HG03575 (cell line): ENCODE data around the gene SOCS1.

Experiments
- ATAC-seq: cut with Tn5 transposase; IDR thresholded peaks from one replicate; pipeline ENCODE4 v1.9.1; 2021; ENCODE audit not compliant: unreplicated experiment, insufficient number of reproducible peaks, low FRiP score; ENCODE audit errors: extremely low read depth

The SOCS1 gene

GRCh38 chr16:11250786-11251524 is 5.0 kb downstream of the SOCS1 start:
- ATAC-seq: no peak

DNA sequence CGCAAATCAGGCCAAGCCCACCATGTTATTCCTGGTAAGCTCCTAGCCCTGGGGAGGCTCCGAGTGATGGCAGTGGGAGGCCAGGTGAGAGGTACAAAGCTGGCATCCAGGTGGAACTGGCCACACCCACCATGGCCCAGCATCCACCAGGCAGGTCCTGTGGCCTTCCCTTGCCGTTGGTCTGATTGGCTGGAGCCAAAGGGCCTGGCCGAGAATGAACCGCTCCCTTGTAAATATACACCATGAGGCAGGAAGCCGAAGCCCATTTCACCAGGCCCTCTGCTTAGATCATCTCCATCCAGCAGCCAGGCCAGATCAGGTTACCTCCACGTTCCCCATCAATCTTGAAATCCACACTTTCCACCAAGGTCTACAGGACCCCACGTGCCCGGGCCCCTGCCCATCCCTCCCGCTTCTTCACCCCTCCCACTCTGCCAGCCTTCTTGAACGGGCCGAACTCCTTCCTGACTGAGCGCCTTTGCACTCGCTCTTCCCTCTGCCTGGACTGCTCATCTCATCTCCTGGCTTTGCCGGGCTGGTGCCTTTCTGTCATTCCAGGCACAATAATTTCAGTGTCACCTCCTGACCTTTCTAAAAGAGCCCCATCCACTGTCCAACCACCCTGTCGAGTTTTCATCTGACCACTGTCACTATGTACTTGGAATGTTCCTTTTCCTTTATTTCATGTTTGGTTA is 5.8 kb downstream of the SOCS1 start:
- ATAC-seq: no peak

DNA sequence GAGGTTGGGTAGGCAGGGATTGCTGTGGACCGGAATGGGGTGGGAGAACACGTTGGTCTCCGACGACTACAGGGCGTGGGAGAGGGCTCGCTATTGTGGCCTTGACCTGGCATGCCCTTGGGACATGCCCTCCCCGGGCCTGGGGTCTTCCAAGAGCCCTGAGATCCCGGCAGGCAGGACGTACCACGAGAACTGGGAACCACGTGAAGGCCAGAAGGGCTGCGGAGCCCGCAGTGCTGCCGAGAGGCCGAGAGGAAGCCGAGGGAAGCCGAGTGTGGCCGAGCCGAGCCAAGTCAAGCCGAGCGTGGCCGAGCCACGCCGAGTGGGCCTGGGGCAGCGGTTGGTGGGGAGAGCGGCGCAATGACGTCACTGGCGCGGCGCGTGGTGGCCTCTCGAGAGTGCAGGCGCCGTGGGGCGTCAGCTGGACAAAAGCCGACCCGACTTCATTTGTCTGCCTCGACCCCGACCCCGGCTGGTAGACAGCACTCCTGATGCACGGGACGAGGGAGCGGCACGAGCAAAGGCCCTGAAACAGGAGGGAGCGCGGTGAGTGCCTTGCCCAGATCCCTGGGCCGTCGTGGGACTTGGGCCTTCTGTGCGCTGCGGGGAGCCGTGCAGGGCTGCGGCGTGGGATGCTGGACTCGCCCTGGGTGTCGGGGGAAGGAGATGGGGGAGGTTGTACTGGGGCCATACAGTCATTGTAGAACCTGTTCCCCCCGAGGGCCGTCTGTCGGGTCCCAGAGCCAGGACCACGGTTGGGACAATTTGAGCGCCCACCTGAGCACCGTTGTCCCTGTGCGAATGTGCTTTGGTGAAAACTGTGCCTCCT is 6.6 kb downstream of the SOCS1 start:
- ATAC-seq: no peak

DNA sequence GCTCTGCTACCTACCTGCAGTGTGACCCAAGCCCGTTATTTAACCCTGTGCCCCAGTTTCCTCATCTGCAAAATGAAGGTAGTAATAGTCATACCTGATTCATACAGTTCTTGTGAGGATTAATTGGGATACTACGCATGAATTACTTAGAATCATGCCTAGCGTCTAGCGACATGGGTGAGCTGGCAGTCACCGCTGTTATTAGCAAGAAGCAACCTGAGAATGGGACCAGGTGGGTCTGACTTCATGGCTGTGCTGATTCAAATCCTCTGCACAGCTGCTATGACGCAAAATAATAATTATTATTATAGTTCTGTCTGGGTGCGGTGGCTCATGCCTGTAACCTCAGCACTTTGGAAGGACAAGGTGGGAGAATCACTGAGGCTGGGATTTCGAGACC is 7.9 kb downstream of the SOCS1 start:
- no peak for ATAC-seq

- ATAC-seq: no peak
Observed at GRCh38 chr16:11245988-11246387, 10.0 kb downstream of the SOCS1 start.

GRCh38 chr16:11245222-11245737 is 10.7 kb downstream of the SOCS1 start:
- ATAC-seq: no peak

GRCh38 chr16:11242658-11243057 is 13.3 kb downstream of the SOCS1 start:
- no peak for ATAC-seq

DNA sequence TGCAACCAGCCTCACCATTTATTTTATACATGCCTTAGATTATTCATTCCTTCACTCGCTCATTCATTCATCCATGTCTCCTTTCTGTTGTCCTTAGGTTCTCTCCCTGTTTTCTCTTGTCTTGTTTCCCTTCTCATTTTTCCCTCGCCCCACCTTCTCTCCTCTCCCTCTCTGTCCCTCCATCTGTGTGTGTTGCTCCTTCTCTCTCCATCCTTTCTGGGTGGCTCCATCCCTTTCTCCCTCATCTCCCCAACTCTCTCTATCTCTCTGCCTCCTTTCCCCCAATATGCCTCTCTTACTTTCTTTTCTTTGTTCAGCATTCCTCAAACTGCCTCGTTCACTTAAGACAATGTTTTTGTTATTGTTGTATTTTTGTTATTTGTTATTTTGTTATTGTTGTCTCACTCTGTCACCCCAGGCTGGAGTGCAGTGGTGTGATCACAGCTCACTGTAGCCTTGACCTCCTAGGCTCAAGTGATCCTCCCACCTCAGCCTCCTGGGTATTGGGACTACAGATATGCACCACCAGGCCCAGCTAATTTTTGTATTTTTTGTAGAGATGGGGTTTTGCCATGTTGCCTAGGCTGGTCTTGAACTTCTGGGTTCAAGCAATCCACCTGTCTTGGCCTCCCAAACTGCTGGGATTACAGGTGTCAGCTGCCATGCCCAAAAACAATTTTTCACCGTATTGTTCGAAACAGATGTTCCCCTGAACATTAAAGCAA is 14.4 kb downstream of the SOCS1 start:
- no peak for ATAC-seq

DNA sequence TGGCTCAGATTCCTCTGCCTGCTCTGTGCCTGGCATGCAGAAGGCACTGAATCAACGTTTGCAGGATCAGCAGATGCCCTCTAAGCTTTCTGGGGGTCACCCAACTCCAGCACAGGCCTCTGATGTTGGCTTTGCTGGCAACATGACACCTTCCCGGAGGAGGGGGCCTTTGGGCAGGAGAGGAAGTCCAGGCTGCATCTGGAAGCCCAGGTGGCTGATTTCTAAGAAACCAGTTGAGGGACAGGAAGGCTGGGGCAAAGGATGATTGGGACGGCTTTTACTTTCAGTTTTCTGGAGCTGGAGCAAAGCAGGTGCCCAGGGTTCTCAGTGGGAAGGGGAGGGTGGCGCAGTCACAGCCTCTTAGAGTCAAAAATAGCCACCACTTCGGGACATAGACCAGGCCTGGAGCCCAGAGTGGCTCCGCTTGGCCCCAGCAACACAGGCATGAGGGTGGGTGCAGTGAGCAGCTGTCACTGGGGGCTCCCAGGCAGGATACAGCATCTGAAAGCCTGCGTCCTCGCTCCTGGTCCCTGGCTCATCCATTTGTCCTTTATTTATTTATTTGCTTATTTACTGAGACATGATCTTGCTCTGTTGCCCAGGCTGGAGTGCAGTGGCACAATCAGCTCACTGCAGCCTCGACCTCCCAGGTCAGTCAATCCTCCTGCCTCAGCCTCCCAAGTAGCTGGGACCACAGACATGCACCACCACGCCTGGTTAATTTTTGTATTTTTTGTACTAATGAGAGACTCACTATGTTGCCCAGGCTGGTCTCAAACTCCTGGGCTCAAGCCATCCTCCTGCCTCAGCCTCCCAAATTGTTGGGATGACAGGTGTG is 15.1 kb downstream of the SOCS1 start:
- ATAC-seq: no peak

- no peak for ATAC-seq
Observed at GRCh38 chr16:11239644-11240632, 16.1 kb downstream of the SOCS1 start.

DNA sequence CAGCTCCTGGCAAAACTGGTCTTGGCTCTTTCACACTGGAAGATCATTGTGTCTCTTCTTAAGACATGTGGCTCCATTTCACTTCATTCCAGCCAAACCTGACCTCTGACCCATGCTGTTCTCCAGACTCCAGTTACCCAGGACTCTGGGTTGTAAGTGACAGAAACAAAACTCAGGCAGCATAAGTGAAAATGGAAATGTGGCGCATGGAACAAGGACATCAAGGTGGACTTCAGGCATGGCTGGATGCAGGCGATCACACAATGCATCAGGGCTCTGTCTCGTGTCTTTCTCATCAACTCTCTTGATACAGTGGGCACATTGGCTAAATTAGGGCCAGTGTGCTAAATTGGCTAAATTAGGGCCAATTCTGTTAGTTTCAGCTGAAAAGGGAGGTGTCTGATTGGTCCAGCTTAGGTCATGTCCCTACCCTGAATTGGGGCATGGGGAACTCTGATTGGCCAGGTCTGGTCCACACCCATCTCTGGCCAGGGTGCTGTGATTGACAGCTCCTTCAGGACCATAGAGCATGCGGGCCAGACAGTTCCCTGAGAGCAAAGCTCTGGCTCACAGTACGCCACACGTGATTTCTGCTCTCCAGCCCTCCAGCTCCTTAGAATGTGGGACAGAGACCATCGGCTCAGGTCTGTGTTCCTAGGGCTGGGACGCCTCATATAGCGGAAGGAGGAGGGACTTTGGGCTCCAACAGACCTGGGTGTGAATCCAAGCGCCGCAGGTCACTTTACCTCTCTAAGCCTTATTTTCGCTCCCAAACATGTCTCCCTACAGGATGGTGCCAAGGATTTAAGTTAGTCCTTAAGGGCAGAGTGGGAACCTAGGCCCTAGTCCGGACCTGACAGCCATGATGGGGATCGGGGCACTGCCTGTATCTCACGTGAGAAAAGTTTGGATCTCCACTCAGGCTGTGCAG is 17.5 kb downstream of the SOCS1 start:
- no peak for ATAC-seq

- ATAC-seq: no peak
Observed at GRCh38 chr16:11236461-11237254, 19.3 kb downstream of the SOCS1 start.

DNA sequence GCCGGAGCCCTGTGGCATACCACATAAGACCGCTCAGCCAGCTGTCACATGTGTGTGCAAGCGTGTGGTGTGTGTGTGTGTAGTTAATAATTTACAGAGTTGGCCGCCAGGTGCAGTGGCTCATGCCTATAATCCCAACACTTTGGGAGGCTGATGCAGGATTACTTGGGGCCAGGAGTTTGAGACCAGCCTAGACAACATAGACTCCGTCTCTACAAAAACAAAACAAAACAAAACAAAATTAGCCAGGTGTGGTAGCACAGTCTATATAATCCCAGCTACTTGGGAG is 20.4 kb downstream of the SOCS1 start:
- ATAC-seq: no peak

- no peak for ATAC-seq
Observed at GRCh38 chr16:11234884-11235702, 20.9 kb downstream of the SOCS1 start.
